ENCODE measurements around the gene EPOP. TPM values are rescaled to one million over a fixed set of nuclear protein-coding genes. Genes with fewer than 3 reads are reported as not detected.

Gene EPOP
- total and polyA plus RNA-seq, 2 of the 13 experiments (the other 11 are each of a cell fraction or from before 2014, with no cell fraction given) = 14.7 to 37.8 TPM

- TF ChIP-seq, protein P1, sequence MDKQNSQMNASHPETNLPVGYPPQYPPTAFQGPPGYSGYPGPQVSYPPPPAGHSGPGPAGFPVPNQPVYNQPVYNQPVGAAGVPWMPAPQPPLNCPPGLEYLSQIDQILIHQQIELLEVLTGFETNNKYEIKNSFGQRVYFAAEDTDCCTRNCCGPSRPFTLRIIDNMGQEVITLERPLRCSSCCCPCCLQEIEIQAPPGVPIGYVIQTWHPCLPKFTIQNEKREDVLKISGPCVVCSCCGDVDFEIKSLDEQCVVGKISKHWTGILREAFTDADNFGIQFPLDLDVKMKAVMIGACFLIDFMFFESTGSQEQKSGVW (CRISPR knock-in tag; IDR thresholded peaks at IDR 0.05; ENCODE audit: borderline replicate concordance) = no peak; the same call in 1 of the 2 replicates
- no peak for TF ChIP-seq CHD4 (IDR thresholded peaks at IDR 0.05; ENCODE audit: borderline replicate concordance, low read length)
- peak; percentile 89 for TF ChIP-seq ELF1 (CRISPR knock-in tag; IDR thresholded peaks at IDR 0.05)
- TF ChIP-seq HOXA7 (CRISPR knock-in tag; IDR thresholded peaks at IDR 0.05) = no peak
- TF ChIP-seq TBP (CRISPR knock-in tag; IDR thresholded peaks at IDR 0.05) = no peak
- peak; percentile 89 for TF ChIP-seq RBFOX2 (IDR thresholded peaks at IDR 0.05; ENCODE audit: low read depth, low read length)
- peak; percentile 64 for TF ChIP-seq ZNF574 (CRISPR knock-in tag; IDR thresholded peaks at IDR 0.05)
- peak; percentile 25; the same call in 1 of the 2 replicates for TF ChIP-seq ZBTB33 (CRISPR knock-in tag; IDR thresholded peaks at IDR 0.05)
- TF ChIP-seq FOSL2 (CRISPR knock-in tag; IDR thresholded peaks at IDR 0.05) = peak; percentile 58; the same call in 1 of the 2 replicates
- TF ChIP-seq ZNF552 (CRISPR knock-in tag; IDR thresholded peaks at IDR 0.05; ENCODE audit: borderline replicate concordance) = peak; percentile 65; the same call in 1 of the 2 replicates
- TF ChIP-seq ZNF496 (CRISPR knock-in tag; IDR thresholded peaks at IDR 0.05; ENCODE audit: insufficient replicate concordance) = no peak
- no peak for TF ChIP-seq SETDB1 (CRISPR knock-in tag; IDR thresholded peaks at IDR 0.05; ENCODE audit: borderline replicate concordance)
- TF ChIP-seq ZNF263 (CRISPR knock-in tag; IDR thresholded peaks at IDR 0.05) = peak; percentile 82; the same call in 1 of the 2 replicates
- TF ChIP-seq, protein P2, sequence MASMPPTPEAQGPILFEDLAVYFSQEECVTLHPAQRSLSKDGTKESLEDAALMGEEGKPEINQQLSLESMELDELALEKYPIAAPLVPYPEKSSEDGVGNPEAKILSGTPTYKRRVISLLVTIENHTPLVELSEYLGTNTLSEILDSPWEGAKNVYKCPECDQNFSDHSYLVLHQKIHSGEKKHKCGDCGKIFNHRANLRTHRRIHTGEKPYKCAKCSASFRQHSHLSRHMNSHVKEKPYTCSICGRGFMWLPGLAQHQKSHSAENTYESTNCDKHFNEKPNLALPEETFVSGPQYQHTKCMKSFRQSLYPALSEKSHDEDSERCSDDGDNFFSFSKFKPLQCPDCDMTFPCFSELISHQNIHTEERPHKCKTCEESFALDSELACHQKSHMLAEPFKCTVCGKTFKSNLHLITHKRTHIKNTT (CRISPR knock-in tag; IDR thresholded peaks at IDR 0.05) = no peak
- no peak; the same call in 1 of the 2 replicates for TF ChIP-seq PAF1 (CRISPR knock-in tag; IDR thresholded peaks at IDR 0.05)
- TF ChIP-seq ZNF792 (CRISPR knock-in tag; IDR thresholded peaks at IDR 0.05) = peak; percentile 95
- 0 out of 2 replicates have a peak, but pooled peaks have one; percentile 16 for TF ChIP-seq ZNF841 (CRISPR knock-in tag; IDR thresholded peaks at IDR 0.05; ENCODE audit: borderline replicate concordance)
- TF ChIP-seq ZNF354B (CRISPR knock-in tag; IDR thresholded peaks at IDR 0.05) = no peak
- no peak; the same call in none of the 2 replicates for TF ChIP-seq ZSCAN31 (CRISPR knock-in tag; IDR thresholded peaks at IDR 0.05; ENCODE audit: low read depth)
- TF ChIP-seq ZNF773 (CRISPR knock-in tag; IDR thresholded peaks at IDR 0.05; ENCODE audit: borderline replicate concordance) = 0 out of 2 replicates have a peak, but pooled peaks have one; percentile 60
- TF ChIP-seq NONO (IDR thresholded peaks at IDR 0.05) = no peak
- TF ChIP-seq NONO (CRISPR knock-in tag; conservative IDR thresholded peaks at IDR 0.05) = peak; percentile 79; the same call in 1 of the 2 replicates
- peak; percentile 67 for TF ChIP-seq CREB1 (IDR thresholded peaks at IDR 0.05)
- TF ChIP-seq CREB1 (CRISPR knock-in tag; IDR thresholded peaks at IDR 0.05) = no peak; the same call in none of the 2 replicates
These were observed 17.6 kb downstream of the EPOP start (continued) for GRCh38 chr17:38656959-38657823.
